Measurements from ENCODE around the gene EIF1. TPM values are rescaled to one million over a fixed set of nuclear protein-coding genes. Genes with fewer than 3 reads are reported as not detected.
A peak's percentile ranks its signal among the peaks of the same experiment; 100 is the strongest.

The EIF1 gene
- total RNA-seq, 4 donors from 2014 or later: 211 to 299 (median 249) TPM

GRCh38 chr17:41738077-41738800, 49.6 kb downstream of the EIF1 start:
- peak; percentile 68 to 97 for DNase-seq (ENCODE audit: low spot score in 2 of 2)
- WGBS, 2 donors: 33 to 34% methylated on average over 9 to 10 of the region's 10 CpGs
- TF ChIP-seq POLR2A (IDR thresholded peaks at IDR 0.05) (no peak), CTCF (IDR thresholded peaks at IDR 0.05) (peak in 1 of 3 donors; percentile 96)
- intact Hi-C loops (cut with DNase I; ENCODE audit: low total_unique reads): no loop called here
- H3K4me3 ChIP-seq (ENCODE audit: low read depth, poor library complexity, severe bottlenecking): no peak overlapping the region

- WGBS, 2 donors: 95 to 99% methylated on average over 5 of the region's 5 CpGs
- intact Hi-C loops (cut with DNase I; ENCODE audit: low total_unique reads): no loop called here
- no peak for DNase-seq (ENCODE audit: low spot score in 2 of 2)
- TF ChIP-seq CTCF (IDR thresholded peaks at IDR 0.05) (no peak), POLR2A (IDR thresholded peaks at IDR 0.05) (no peak)
- H3K4me3 ChIP-seq (ENCODE audit: low read depth, poor library complexity, severe bottlenecking): no peak overlapping the region
Observed at GRCh38 chr17:41738801-41739112, 50.1 kb downstream of the EIF1 start.

- no peak overlapping the region for H3K4me3 ChIP-seq (ENCODE audit: low read depth, poor library complexity, severe bottlenecking)
- intact Hi-C loops (cut with DNase I; ENCODE audit: low total_unique reads): no loop called here
- TF ChIP-seq CTCF (IDR thresholded peaks at IDR 0.05): no peak
- TF ChIP-seq POLR2A (IDR thresholded peaks at IDR 0.05): no peak
- WGBS, 2 donors: 58 to 62% methylated on average over 6 to 8 of the region's 9 CpGs
- DNase-seq (ENCODE audit: low spot score in 2 of 2): no peak
Observed at GRCh38 chr17:41739661-41740352, 51.1 kb downstream of the EIF1 start.

GRCh38 chr17:41740506-41740905, 51.8 kb downstream of the EIF1 start:
- DNase-seq (ENCODE audit: low spot score in 2 of 2): no peak
- no peak overlapping the region for H3K4me3 ChIP-seq (ENCODE audit: low read depth, poor library complexity, severe bottlenecking)
- WGBS, 2 donors: 89 to 91% methylated on average over 5 of the region's 5 CpGs
- intact Hi-C loops (cut with DNase I; ENCODE audit: low total_unique reads): no loop called here
- no peak for TF ChIP-seq POLR2A (IDR thresholded peaks at IDR 0.05)
- no peak for TF ChIP-seq CTCF (IDR thresholded peaks at IDR 0.05)

GRCh38 chr17:41741709-41742108, 53.0 kb downstream of the EIF1 start:
- TF ChIP-seq CTCF (IDR thresholded peaks at IDR 0.05): no peak
- TF ChIP-seq POLR2A (IDR thresholded peaks at IDR 0.05): no peak
- no peak overlapping the region for H3K4me3 ChIP-seq (ENCODE audit: low read depth, poor library complexity, severe bottlenecking)
- intact Hi-C loops (cut with DNase I; ENCODE audit: low total_unique reads): no loop called here
- whole genome bisulfite sequencing, 2 donors: 70 to 71% methylated on average over 9 of the region's 9 CpGs
- DNase-seq (ENCODE audit: low spot score in 2 of 2): no peak

Other genes with a start within 250 kb of the EIF1 start
- gene KRT38, start 247.9 kb upstream of the EIF1 start, total RNA-seq: 1 to 10 TPM in 2 of 4 donors, not detected in 2; 1.3 to 1.8 TPM
- gene KRT32, start 221.5 kb upstream of the EIF1 start, total RNA-seq: 10 to 100 TPM in 1 of 4 donors, under 1 TPM in 1, not detected in 2; 0.46 to 11.6 TPM
- under 1 TPM in 1 of 4 donors, not detected in 3; 0.84 TPM for gene KRT35, start 207.7 kb upstream of the EIF1 start, total RNA-seq
- gene KRT36, start 199.0 kb upstream of the EIF1 start, total RNA-seq: under 1 TPM in 1 of 4 donors, not detected in 3; 0.97 TPM
- gene KRT13, start 183.3 kb upstream of the EIF1 start, total RNA-seq: under 1 TPM in 2 of 4 donors, not detected in 2; 0.19 to 0.46 TPM
- 1,000 to 10,000 TPM in 2 of 4 donors, 100 to 1,000 TPM in 2; 802 to 1,380 (median 1,140) TPM for gene KRT15, start 170.0 kb upstream of the EIF1 start, total RNA-seq
- 100 to 1,000 TPM in 3 of 4 donors, 10 to 100 TPM in 1; 96.0 to 482 (median 285) TPM for gene KRT19, start 160.6 kb upstream of the EIF1 start, total RNA-seq
- 1 to 10 TPM in 1 of 4 donors, under 1 TPM in 2, not detected in 1; 0.47 to 1.6 (median 0.91) TPM for gene KRT9, start 116.8 kb upstream of the EIF1 start, total RNA-seq
- gene KRT14, start 102.0 kb upstream of the EIF1 start, total RNA-seq: 1,000 to 10,000 TPM; 4,210 to 7,487 (median 6,656) TPM
- gene KRT16, start 76.1 kb upstream of the EIF1 start, total RNA-seq: 100 to 1,000 TPM in 1 of 4 donors, 10 to 100 TPM in 3; 79.2 to 447 (median 81.8) TPM
- 1,000 to 10,000 TPM in 2 of 4 donors, 100 to 1,000 TPM in 2; 474 to 1,574 (median 971) TPM for gene KRT17, start 64.3 kb upstream of the EIF1 start, total RNA-seq
- gene GAST, start 23.4 kb downstream of the EIF1 start, total RNA-seq: not detected
- 1 to 10 TPM in 2 of 4 donors, under 1 TPM in 2; 0.75 to 1.8 (median 1.1) TPM for gene HAP1, start 45.8 kb downstream of the EIF1 start, total RNA-seq
- 1,000 to 10,000 TPM; 1,980 to 2,336 (median 2,116) TPM for gene JUP, start 97.8 kb downstream of the EIF1 start, total RNA-seq
- gene P3H4, start 123.1 kb downstream of the EIF1 start, total RNA-seq: 10 to 100 TPM; 12.8 to 14.5 (median 13.2) TPM
- gene FKBP10, start 124.1 kb downstream of the EIF1 start, total RNA-seq: 10 to 100 TPM in 1 of 4 donors, 1 to 10 TPM in 3; 4.2 to 25.4 (median 6.8) TPM
- gene NT5C3B, start 147.3 kb downstream of the EIF1 start, total RNA-seq: 10 to 100 TPM; 17.7 to 35.1 (median 25.9) TPM
- gene KLHL10, start 148.9 kb downstream of the EIF1 start, total RNA-seq: not detected
- gene KLHL11, start 176.5 kb downstream of the EIF1 start, total RNA-seq: 10 to 100 TPM; 23.6 to 27.7 (median 25.2) TPM
- 10 to 100 TPM; 50.3 to 73.0 (median 62.4) TPM for gene ACLY, start 230.1 kb downstream of the EIF1 start, total RNA-seq
- gene ODAD4, start 241.7 kb downstream of the EIF1 start, total RNA-seq: under 1 TPM in 3 of 4 donors, not detected in 1; 0.13 to 0.42 (median 0.20) TPM

Data from lower leg skin (tissue), 4 donors.